MM.1S (cell line): ENCODE results near the gene SETD2.

Source experiments
- CTCF ChIP-seq: fragments of 300-600 bp; sonication (generic); IDR thresholded peaks from 2 replicates; pipeline ENCODE4 v1.5.1; 2016; ENCODE audit warnings: antibody characterized with exemption, low read length, mixed read lengths
- EZH2 ChIP-seq: fragments of 300-600 bp; sonication (generic); optimal IDR thresholded peaks from 2 replicates; pipeline ENCODE3; 2017; ENCODE audit warnings: low read depth, mild to moderate bottlenecking, antibody characterized with exemption, low read length, mixed read lengths
- EZH2phosphoT487 ChIP-seq: fragments of 300-600 bp; sonication (generic); IDR thresholded peaks from 2 replicates; pipeline ENCODE4 v1.6.1; 2018; ENCODE audit warnings: antibody characterized with exemption, low read length

- TF ChIP-seq CTCF (no peak), EZH2phosphoT487 (no peak), EZH2 (no peak)
Observed at GRCh38 chr3:47098910-47099309, 65.0 kb downstream of the SETD2 start.
